Keratinocyte (primary cell): ENCODE measurements around the gene RECK.

Source experiments
- EZH2 ChIP-seq: IDR thresholded peaks from one replicate; pipeline ENCODE4 v1.6.1; 2012; ENCODE audit warnings: inconsistent platforms, mild to moderate bottlenecking, low read length, moderate library complexity
- TF ChIP-seq, protein P1 (sequence below), 3 experiments: IDR thresholded peaks in 1 of 3; conservative IDR thresholded peaks in 1 of 3; optimal IDR thresholded peaks in 1 of 3; 2 replicates in 2 of 3; 3 replicates in 1 of 3; pipeline versions ENCODE3 to v1.5.1; 2011; ENCODE audit warnings: low read length in 3 of 3, mild to moderate bottlenecking in 3 of 3, moderate library complexity in 2 of 3, control low read depth in 1 of 3, inconsistent platforms in 1 of 3; ENCODE audit not compliant: insufficient read depth in 2 of 3; ENCODE audit errors: extremely low read depth in 1 of 3

DNA sequence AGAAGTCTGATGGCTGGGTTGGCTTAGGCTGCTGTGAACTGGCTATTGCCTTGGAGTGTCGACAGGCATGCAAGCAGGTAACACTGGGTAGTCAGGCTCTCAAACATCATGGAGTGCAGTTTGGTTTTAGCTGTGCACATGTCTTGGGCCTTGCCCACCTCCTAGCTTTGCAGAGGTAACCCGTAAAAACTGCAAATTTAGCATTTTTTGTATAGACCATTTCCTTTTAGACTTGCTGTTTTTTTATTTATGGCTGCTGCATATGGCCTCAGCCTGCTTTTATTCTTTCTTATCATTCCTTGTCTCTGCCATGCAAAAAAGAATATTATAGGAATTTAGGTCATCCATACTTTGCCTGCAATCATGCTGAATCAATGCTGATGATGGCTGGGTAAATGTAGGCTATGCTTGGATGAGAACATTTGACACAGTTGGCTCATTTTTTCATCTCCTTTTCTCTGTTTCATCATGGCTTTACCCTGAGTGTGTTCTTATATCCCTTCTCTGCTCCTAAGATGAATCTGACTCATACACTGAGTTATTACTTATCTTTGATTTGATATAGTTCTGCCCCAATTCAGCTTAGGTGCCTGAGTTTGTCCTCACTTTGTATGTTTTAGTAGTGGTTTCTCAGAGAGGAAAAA lies 27.2 kb downstream of the RECK start:
- TF ChIP-seq, protein P1, sequence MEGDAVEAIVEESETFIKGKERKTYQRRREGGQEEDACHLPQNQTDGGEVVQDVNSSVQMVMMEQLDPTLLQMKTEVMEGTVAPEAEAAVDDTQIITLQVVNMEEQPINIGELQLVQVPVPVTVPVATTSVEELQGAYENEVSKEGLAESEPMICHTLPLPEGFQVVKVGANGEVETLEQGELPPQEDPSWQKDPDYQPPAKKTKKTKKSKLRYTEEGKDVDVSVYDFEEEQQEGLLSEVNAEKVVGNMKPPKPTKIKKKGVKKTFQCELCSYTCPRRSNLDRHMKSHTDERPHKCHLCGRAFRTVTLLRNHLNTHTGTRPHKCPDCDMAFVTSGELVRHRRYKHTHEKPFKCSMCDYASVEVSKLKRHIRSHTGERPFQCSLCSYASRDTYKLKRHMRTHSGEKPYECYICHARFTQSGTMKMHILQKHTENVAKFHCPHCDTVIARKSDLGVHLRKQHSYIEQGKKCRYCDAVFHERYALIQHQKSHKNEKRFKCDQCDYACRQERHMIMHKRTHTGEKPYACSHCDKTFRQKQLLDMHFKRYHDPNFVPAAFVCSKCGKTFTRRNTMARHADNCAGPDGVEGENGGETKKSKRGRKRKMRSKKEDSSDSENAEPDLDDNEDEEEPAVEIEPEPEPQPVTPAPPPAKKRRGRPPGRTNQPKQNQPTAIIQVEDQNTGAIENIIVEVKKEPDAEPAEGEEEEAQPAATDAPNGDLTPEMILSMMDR (optimal IDR thresholded peaks at IDR 0.05 in 1 of 3, IDR thresholded peaks at IDR 0.05 in 1 of 3, conservative IDR thresholded peaks at IDR 0.05 in 1 of 3; ENCODE audit: extremely low read depth in 1 of 3, insufficient read depth in 2 of 3, low read length in 3 of 3), result no peak
- no peak for TF ChIP-seq EZH2
